ENCODE measurements around the gene SRGAP1. TPM values are rescaled to one million over a fixed set of nuclear protein-coding genes. Genes with fewer than 3 reads are reported as not detected.

The SRGAP1 gene
- polyA plus RNA-seq, 1 donor (not counting 4 experiments of a cell fraction or from before 2014, with no cell fraction given) = 4.5 TPM

DNA sequence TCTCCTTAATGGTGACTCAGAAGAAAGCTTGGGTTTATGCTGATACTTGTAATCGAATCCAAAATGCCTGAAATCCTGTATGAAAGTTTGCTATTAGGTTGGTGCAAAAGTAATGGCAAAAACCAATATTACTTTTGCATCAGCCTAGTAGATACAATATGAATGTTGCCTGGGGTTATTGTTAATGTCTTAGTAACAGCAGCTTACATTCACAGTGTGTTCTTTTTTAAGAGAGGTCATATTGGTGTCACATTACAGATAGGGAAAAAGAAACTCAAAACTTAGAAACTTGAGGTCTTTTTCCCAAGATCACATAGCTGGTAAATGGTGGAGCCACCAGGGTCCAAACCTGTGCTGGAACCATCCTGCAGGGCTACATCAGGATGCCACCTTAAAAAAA, 25.2 kb downstream of the SRGAP1 start:
- Histone ChIP-seq H3K4me3 (ENCODE audit: control insufficient read depth in 2 of 3, extremely low read depth in 1 of 3, insufficient read depth in 2 of 3, low read depth in 1 of 3, low read length in 3 of 3) (no peak overlapping the region), H3K79me2 (ENCODE audit: control insufficient read depth, insufficient read depth, low read length) (peaks cover 74% of the 10 kb centered on the region), H4K20me1 (ENCODE audit: control insufficient read depth, extremely low read depth, insufficient read depth, low read length) (peaks cover 13% of the 10 kb centered on the region), H3K9me3 (ENCODE audit: control insufficient read depth, low read depth, low read length) (no peaks in the 10 kb centered on the region), H3K9me1 (ENCODE audit: control insufficient read depth, extremely low read depth, insufficient read depth, low read length) (no peaks in the 10 kb centered on the region), H3K9ac (ENCODE audit: control insufficient read depth, extremely low read depth, insufficient read depth, low read length) (no peak overlapping the region), H3K4me1 (ENCODE audit: control insufficient read depth, extremely low read depth, insufficient read depth, low read length) (peaks cover 8% of the 10 kb centered on the region), H3K36me3 (ENCODE audit: control insufficient read depth in 2 of 2, extremely low read depth in 1 of 2, insufficient read depth in 2 of 2, low read length in 2 of 2) (no peaks in the 10 kb centered on the region), H3K27me3 (ENCODE audit: control insufficient read depth, extremely low read depth, insufficient read depth, low read length) (no peaks in the 10 kb centered on the region), H3K27ac (ENCODE audit: control insufficient read depth, insufficient read depth, low read length) (no peak overlapping the region), H3K4me2 (ENCODE audit: control insufficient read depth, extremely low read depth, insufficient read depth, low read depth, low read length) (no peak overlapping the region), H2AFZ (ENCODE audit: control insufficient read depth, low read length) (no peak overlapping the region)
- TF ChIP-seq, protein P1, sequence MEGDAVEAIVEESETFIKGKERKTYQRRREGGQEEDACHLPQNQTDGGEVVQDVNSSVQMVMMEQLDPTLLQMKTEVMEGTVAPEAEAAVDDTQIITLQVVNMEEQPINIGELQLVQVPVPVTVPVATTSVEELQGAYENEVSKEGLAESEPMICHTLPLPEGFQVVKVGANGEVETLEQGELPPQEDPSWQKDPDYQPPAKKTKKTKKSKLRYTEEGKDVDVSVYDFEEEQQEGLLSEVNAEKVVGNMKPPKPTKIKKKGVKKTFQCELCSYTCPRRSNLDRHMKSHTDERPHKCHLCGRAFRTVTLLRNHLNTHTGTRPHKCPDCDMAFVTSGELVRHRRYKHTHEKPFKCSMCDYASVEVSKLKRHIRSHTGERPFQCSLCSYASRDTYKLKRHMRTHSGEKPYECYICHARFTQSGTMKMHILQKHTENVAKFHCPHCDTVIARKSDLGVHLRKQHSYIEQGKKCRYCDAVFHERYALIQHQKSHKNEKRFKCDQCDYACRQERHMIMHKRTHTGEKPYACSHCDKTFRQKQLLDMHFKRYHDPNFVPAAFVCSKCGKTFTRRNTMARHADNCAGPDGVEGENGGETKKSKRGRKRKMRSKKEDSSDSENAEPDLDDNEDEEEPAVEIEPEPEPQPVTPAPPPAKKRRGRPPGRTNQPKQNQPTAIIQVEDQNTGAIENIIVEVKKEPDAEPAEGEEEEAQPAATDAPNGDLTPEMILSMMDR (optimal IDR thresholded peaks at IDR 0.05 in 1 of 3, IDR thresholded peaks at IDR 0.05 in 1 of 3, conservative IDR thresholded peaks at IDR 0.05 in 1 of 3; ENCODE audit: extremely low read depth in 1 of 3, insufficient read depth in 2 of 3, low read length in 3 of 3) = no peak
- TF ChIP-seq EZH2 (IDR thresholded peaks at IDR 0.05; ENCODE audit: low read length) = no peak
- dilution Hi-C loops (cut with MboI; ENCODE audit: extremely low pct_ligation_motif_present, low sequenced_read_pairs) = no loop called here
- DNase-seq (ENCODE audit: low read depth, low spot score) (no peak), FAIRE-seq (no peak)

- DNase-seq (ENCODE audit: low read depth, low spot score) = no peak
- Histone ChIP-seq H3K9me3 (ENCODE audit: control insufficient read depth, low read depth, low read length) (no peaks in the 10 kb centered on the region), H3K79me2 (ENCODE audit: control insufficient read depth, insufficient read depth, low read length) (peaks cover 74% of the 10 kb centered on the region), H3K9me1 (ENCODE audit: control insufficient read depth, extremely low read depth, insufficient read depth, low read length) (no peaks in the 10 kb centered on the region), H3K27ac (ENCODE audit: control insufficient read depth, insufficient read depth, low read length) (no peak overlapping the region), H3K4me3 (ENCODE audit: control insufficient read depth in 2 of 3, extremely low read depth in 1 of 3, insufficient read depth in 2 of 3, low read depth in 1 of 3, low read length in 3 of 3) (no peak overlapping the region), H3K27me3 (ENCODE audit: control insufficient read depth, extremely low read depth, insufficient read depth, low read length) (no peaks in the 10 kb centered on the region), H3K36me3 (ENCODE audit: control insufficient read depth in 2 of 2, extremely low read depth in 1 of 2, insufficient read depth in 2 of 2, low read length in 2 of 2) (no peaks in the 10 kb centered on the region), H2AFZ (ENCODE audit: control insufficient read depth, low read length) (no peak overlapping the region), H3K4me1 (ENCODE audit: control insufficient read depth, extremely low read depth, insufficient read depth, low read length) (peaks cover 8% of the 10 kb centered on the region), H3K9ac (ENCODE audit: control insufficient read depth, extremely low read depth, insufficient read depth, low read length) (no peak overlapping the region), H3K4me2 (ENCODE audit: control insufficient read depth, extremely low read depth, insufficient read depth, low read depth, low read length) (no peak overlapping the region), H4K20me1 (ENCODE audit: control insufficient read depth, extremely low read depth, insufficient read depth, low read length) (peaks cover 8% of the 10 kb centered on the region)
- no peak for FAIRE-seq
- no peak for TF ChIP-seq EZH2 (IDR thresholded peaks at IDR 0.05; ENCODE audit: low read length)
- dilution Hi-C loops (cut with MboI; ENCODE audit: extremely low pct_ligation_motif_present, low sequenced_read_pairs) = no loop called here
These were observed 26.3 kb downstream of the SRGAP1 start for GRCh38 chr12:63870838-63871237.

DNA sequence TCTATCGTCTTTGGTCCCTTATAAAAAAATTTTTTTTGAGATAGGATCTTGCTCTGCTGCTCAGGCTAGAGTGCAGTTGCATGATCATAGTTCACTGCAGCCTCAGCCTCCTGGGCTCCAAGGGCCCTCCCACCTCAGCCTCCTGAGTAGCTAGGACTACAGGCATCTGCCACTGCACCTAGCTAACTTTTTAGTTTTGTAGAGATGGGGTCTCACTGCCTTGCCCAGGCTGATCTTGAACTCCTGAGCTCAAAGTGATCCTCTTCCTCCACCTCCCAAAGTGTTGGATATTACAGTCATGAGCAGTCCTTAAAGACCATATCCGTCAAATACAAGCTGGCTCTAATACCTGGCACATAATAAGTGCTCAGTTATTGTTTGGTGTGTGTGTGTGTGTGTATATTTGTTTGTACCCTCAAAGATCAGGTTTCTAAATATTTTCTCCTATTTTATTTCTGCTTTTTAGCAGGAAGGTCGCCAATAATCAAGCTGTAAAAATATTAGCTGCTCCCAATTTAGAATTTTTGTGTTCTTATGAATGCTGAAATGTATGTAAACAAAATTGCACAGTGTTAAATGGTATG, 30.5 kb downstream of the SRGAP1 start:
- no peak overlapping the region for H3K4me3 ChIP-seq (ENCODE audit: control insufficient read depth in 2 of 3, extremely low read depth in 1 of 3, insufficient read depth in 2 of 3, low read depth in 1 of 3, low read length in 3 of 3)
- no peaks in the 10 kb centered on the region for H3K9me3 ChIP-seq (ENCODE audit: control insufficient read depth, low read depth, low read length)
- H3K36me3 ChIP-seq (ENCODE audit: control insufficient read depth in 2 of 2, extremely low read depth in 1 of 2, insufficient read depth in 2 of 2, low read length in 2 of 2) = no peaks in the 10 kb centered on the region
- no peaks in the 10 kb centered on the region for H3K4me1 ChIP-seq (ENCODE audit: control insufficient read depth, extremely low read depth, insufficient read depth, low read length)
- TF ChIP-seq, protein P1 (optimal IDR thresholded peaks at IDR 0.05 in 1 of 3, IDR thresholded peaks at IDR 0.05 in 1 of 3, conservative IDR thresholded peaks at IDR 0.05 in 1 of 3; ENCODE audit: extremely low read depth in 1 of 3, insufficient read depth in 2 of 3, low read length in 3 of 3) = no peak
- TF ChIP-seq EZH2 (IDR thresholded peaks at IDR 0.05; ENCODE audit: low read length) = no peak
- DNase-seq (ENCODE audit: low read depth, low spot score) (no peak), FAIRE-seq (no peak)
- no peak overlapping the region for H2AFZ ChIP-seq (ENCODE audit: control insufficient read depth, low read length)
- no peaks in the 10 kb centered on the region for H3K27me3 ChIP-seq (ENCODE audit: control insufficient read depth, extremely low read depth, insufficient read depth, low read length)
- no peak overlapping the region for H3K27ac ChIP-seq (ENCODE audit: control insufficient read depth, insufficient read depth, low read length)
- peaks cover 8% of the 10 kb centered on the region for H4K20me1 ChIP-seq (ENCODE audit: control insufficient read depth, extremely low read depth, insufficient read depth, low read length)
- no peak overlapping the region for H3K9ac ChIP-seq (ENCODE audit: control insufficient read depth, extremely low read depth, insufficient read depth, low read length)
- peaks cover 65% of the 10 kb centered on the region for H3K79me2 ChIP-seq (ENCODE audit: control insufficient read depth, insufficient read depth, low read length)
- dilution Hi-C loops (cut with MboI; ENCODE audit: extremely low pct_ligation_motif_present, low sequenced_read_pairs) = no loop called here
- no peak overlapping the region for H3K4me2 ChIP-seq (ENCODE audit: control insufficient read depth, extremely low read depth, insufficient read depth, low read depth, low read length)
- H3K9me1 ChIP-seq (ENCODE audit: control insufficient read depth, extremely low read depth, insufficient read depth, low read length) = no peaks in the 10 kb centered on the region
